SK-N-SH (cell line): Measurements from ENCODE around the gene ADPGK. TPM values are rescaled to one million over a fixed set of nuclear protein-coding genes. Genes with fewer than 3 reads are reported as not detected.

Experiments
- CTCF ChIA-PET: fragments of 300-600, 350-600 bp; formaldehyde crosslinking; extraction: SDS; loops from one replicate; lab custom pipeline; 2021; lab: Yijun Ruan, JAX
- POLR2A ChIA-PET: fragments of 350-600 bp; sonication (Branson Sonifier 250); formaldehyde crosslinking; extraction: SDS; loops from one replicate; lab custom pipeline; 2020; ENCODE audit warnings: antibody characterized with exemption, inconsistent platforms; lab: Yijun Ruan, JAX
- DNase-seq: peaks from one replicate; pipeline ENCODE4 v3.0.0; 2012
- H2AFZ ChIP-seq: fragments of 200-600 bp; sonication (generic); 2 replicates; pipeline ENCODE4 v1.8.1; 2016; ENCODE audit warnings: antibody characterized with exemption, mild to moderate bottlenecking, low read depth
- H3F3A ChIP-seq: fragments of 200-600 bp; sonication (generic); replicated peaks from 2 replicates; pipeline ENCODE3; 2016; ENCODE audit warnings: antibody characterized with exemption, mild to moderate bottlenecking; ENCODE audit not compliant: insufficient read depth
- H3K27ac ChIP-seq, 2 experiments: fragments of 200-500 bp in 1 of 2; fragments of 200-600 bp in 1 of 2; sonication (Bioruptor generic) in 1 of 2; sonication (generic), shearing (Covaris generic) in 1 of 2; 2 replicates each; pipeline versions ENCODE4 v1.5.1 to v1.6.1; 2014 to 2016; ENCODE audit warnings: low read depth in 2 of 2, inconsistent platforms in 1 of 2, low read length in 1 of 2, mild to moderate bottlenecking in 1 of 2, mixed read lengths in 1 of 2
- H3K27me3 ChIP-seq: fragments of 200-600 bp; sonication (generic), shearing (Covaris generic); 2 replicates; pipeline ENCODE4 v1.6.1; 2016; ENCODE audit warnings: mixed run types; ENCODE audit not compliant: insufficient read depth
- H3K36me3 ChIP-seq, 2 experiments: fragments of 200-500 bp in 1 of 2; fragments of 200-600 bp in 1 of 2; sonication (Bioruptor generic) in 1 of 2; sonication (generic) in 1 of 2; replicated peaks in 1 of 2; 2 replicates each; pipeline versions ENCODE3 to v1.5.1; 2014 to 2016; ENCODE audit warnings: low read length in 1 of 2, mild to moderate bottlenecking in 1 of 2; ENCODE audit not compliant: insufficient read depth in 2 of 2, control insufficient read depth in 1 of 2
- H3K4me1 ChIP-seq, 2 experiments: fragments of 200-500 bp in 1 of 2; fragments of 200-600 bp in 1 of 2; sonication (Bioruptor generic) in 1 of 2; sonication (generic), shearing (Covaris generic) in 1 of 2; 2 replicates each; pipeline versions ENCODE4 v1.5.1 to v1.6.1; 2014 to 2016; ENCODE audit warnings: low read depth in 1 of 2, low read length in 1 of 2, mixed run types in 1 of 2; ENCODE audit not compliant: insufficient read depth in 2 of 2, control insufficient read depth in 1 of 2
- H3K4me2 ChIP-seq: fragments of 200-600 bp; sonication (generic), shearing (Covaris generic); 2 replicates; pipeline ENCODE4 v1.6.1; 2017; ENCODE audit warnings: mixed run types
- H3K4me3 ChIP-seq, 2 experiments: fragments of 200-500 bp in 1 of 2; fragments of 200-600 bp in 1 of 2; sonication (Bioruptor generic) in 1 of 2; sonication (generic), shearing (Covaris generic) in 1 of 2; 2 replicates each; pipeline versions ENCODE4 v1.5.1 to v1.8.1; 2014 to 2016; ENCODE audit warnings: low read depth in 2 of 2, inconsistent platforms in 1 of 2, low read length in 1 of 2, mild to moderate bottlenecking in 1 of 2, mixed read lengths in 1 of 2, moderate library complexity in 1 of 2
- H3K79me2 ChIP-seq: fragments of 200-600 bp; sonication (generic); 2 replicates; pipeline ENCODE4 v1.8.1; 2017; ENCODE audit warnings: mild to moderate bottlenecking; ENCODE audit not compliant: insufficient read depth
- H3K9ac ChIP-seq: fragments of 200-600 bp; sonication (generic); 2 replicates; pipeline ENCODE4 v1.6.1; 2017; ENCODE audit warnings: mixed run types
- H3K9me2 ChIP-seq: fragments of 200-600 bp; sonication (generic); 2 replicates; pipeline ENCODE4 v1.6.1; 2017; ENCODE audit warnings: mixed run types
- H3K9me3 ChIP-seq: fragments of 200-600 bp; sonication (generic); 2 replicates; pipeline ENCODE4 v1.6.1; 2017; ENCODE audit warnings: mixed run types, mild to moderate bottlenecking, moderate library complexity
- H4K20me1 ChIP-seq: fragments of 200-600 bp; sonication (generic); 2 replicates; pipeline ENCODE4 v1.6.1; 2017; ENCODE audit warnings: mild to moderate bottlenecking, mixed run types; ENCODE audit not compliant: insufficient read depth
- CHD2 ChIP-seq: fragments of 150-350 bp; IDR thresholded peaks from 2 replicates; pipeline ENCODE4 v1.6.1; 2018; ENCODE audit warnings: low read length; ENCODE audit not compliant: partially characterized antibody
- ELF1 ChIP-seq: IDR thresholded peaks from 2 replicates; pipeline ENCODE4 v1.4.0; 2012
- EP300 ChIP-seq, 2 experiments: IDR thresholded peaks; 2 replicates each; pipeline versions ENCODE4 v1.4.0 to v1.6.1; 2012; ENCODE audit warnings: borderline replicate concordance in 1 of 2, low read depth in 1 of 2, low read length in 1 of 2
- EZH2phosphoT487 ChIP-seq: fragments of 200-600 bp; sonication (generic); IDR thresholded peaks from 2 replicates; pipeline ENCODE4 v1.6.1; 2017; ENCODE audit warnings: low read depth, mixed run types, mild to moderate bottlenecking, antibody characterized with exemption, moderate library complexity, borderline replicate concordance
- FOSL2 ChIP-seq: IDR thresholded peaks from 2 replicates; pipeline ENCODE4 v1.4.0; 2012; ENCODE audit warnings: low read depth, mild to moderate bottlenecking, moderate library complexity, borderline replicate concordance
- FOXJ3 ChIP-seq: sonication (generic); formaldehyde crosslinking; IDR thresholded peaks from 2 replicates; pipeline ENCODE4 v1.5.1; 2020; ENCODE audit warnings: mild to moderate bottlenecking, missing genetic modification reagents
- GABPA ChIP-seq: IDR thresholded peaks from 2 replicates; pipeline ENCODE4 v1.4.0; 2012; ENCODE audit warnings: low read depth, mild to moderate bottlenecking
- GATA2 ChIP-seq: sonication (generic); formaldehyde crosslinking; IDR thresholded peaks from 2 replicates; pipeline ENCODE4 v1.5.0; 2020; ENCODE audit warnings: mild to moderate bottlenecking, missing genetic modification reagents
- JUND ChIP-seq: IDR thresholded peaks from 2 replicates; pipeline ENCODE4 v1.4.0; 2012
- MEF2A ChIP-seq: IDR thresholded peaks from 2 replicates; pipeline ENCODE4 v1.4.0; 2012; ENCODE audit warnings: low read depth, borderline replicate concordance
- MXI1 ChIP-seq: IDR thresholded peaks from 2 replicates; pipeline ENCODE4 v1.6.1; 2012; ENCODE audit warnings: mild to moderate bottlenecking, low read depth, low read length, improper control_type of control experiment
- NFIC ChIP-seq: IDR thresholded peaks from 2 replicates; pipeline ENCODE4 v1.4.0; 2012; ENCODE audit warnings: borderline replicate concordance
- NRF1 ChIP-seq: IDR thresholded peaks from 2 replicates; pipeline ENCODE4 v1.6.1; 2012; ENCODE audit warnings: low read depth, mild to moderate bottlenecking, low read length
- POLR2AphosphoS5 ChIP-seq: IDR thresholded peaks from 2 replicates; pipeline ENCODE4 v1.6.1; 2012; ENCODE audit warnings: low read depth, low read length
- RCOR1 ChIP-seq: fragments of 150-350 bp; IDR thresholded peaks from 2 replicates; pipeline ENCODE4 v1.6.1; 2017; ENCODE audit warnings: antibody characterized with exemption, low read length
- RFX5 ChIP-seq: IDR thresholded peaks from 2 replicates; pipeline ENCODE4 v1.6.1; 2012; ENCODE audit warnings: mild to moderate bottlenecking, improper control_type of control experiment, low read length
- SIN3A ChIP-seq: IDR thresholded peaks from 2 replicates; pipeline ENCODE4 v1.6.1; 2012; ENCODE audit warnings: low read depth, mild to moderate bottlenecking, low read length, moderate library complexity, borderline replicate concordance
- SMC3 ChIP-seq: IDR thresholded peaks from 2 replicates; pipeline ENCODE4 v1.6.1; 2012; ENCODE audit warnings: low read depth, low read length, improper control_type of control experiment
- TAF1 ChIP-seq: IDR thresholded peaks from 2 replicates; pipeline ENCODE4 v1.6.1; 2012; ENCODE audit warnings: low read depth, mild to moderate bottlenecking, low read length, moderate library complexity, borderline replicate concordance
- TCF12 ChIP-seq: IDR thresholded peaks from 2 replicates; pipeline ENCODE4 v1.4.0; 2012
- WGBS: methylation state at CpG from one replicate; pipeline ENCODE4 v1.1.6; 2017; ENCODE audit warnings: low lambda C conversion rate; 5-methylcytosine and 5-hydroxymethylcytosine counted together
- polyA plus RNA-seq, 3 experiments: library from polyadenylated mRNA; depleted of rRNA; stranded (reverse); fragments of >200 nt; gene quantifications; 2 replicates each; pipeline ENCODE4 v1.2.3, GENCODE V29; 2012
- TF ChIP-seq, protein P1 (sequence below): IDR thresholded peaks from 2 replicates; pipeline ENCODE4 v1.4.0; 2012; ENCODE audit warnings: low read depth, borderline replicate concordance
- TF ChIP-seq, protein P2 (sequence below): IDR thresholded peaks from 2 replicates; pipeline ENCODE4; 2012
- TF ChIP-seq, protein P3 (sequence below): IDR thresholded peaks from 2 replicates; pipeline ENCODE4 v1.4.0; 2012; ENCODE audit warnings: low read depth
- TF ChIP-seq, protein P4 (sequence below): IDR thresholded peaks from 2 replicates; pipeline ENCODE4 v1.4.0; 2012; ENCODE audit warnings: low read depth, borderline replicate concordance
- TF ChIP-seq, protein P5 (sequence below): IDR thresholded peaks from 2 replicates; pipeline ENCODE4 v1.6.1; 2012; ENCODE audit warnings: mild to moderate bottlenecking, low read depth, low read length, moderate library complexity
- TF ChIP-seq, protein P6 (sequence below): fragments of 150-350 bp; IDR thresholded peaks from 2 replicates; pipeline ENCODE4 v1.6.1; 2016; ENCODE audit warnings: mild to moderate bottlenecking, low read depth, low read length

Gene ADPGK
- polyA plus RNA-seq, 1 of the 3 experiments (the other 2 are of a cell fraction), result 57.3 TPM

DNA sequence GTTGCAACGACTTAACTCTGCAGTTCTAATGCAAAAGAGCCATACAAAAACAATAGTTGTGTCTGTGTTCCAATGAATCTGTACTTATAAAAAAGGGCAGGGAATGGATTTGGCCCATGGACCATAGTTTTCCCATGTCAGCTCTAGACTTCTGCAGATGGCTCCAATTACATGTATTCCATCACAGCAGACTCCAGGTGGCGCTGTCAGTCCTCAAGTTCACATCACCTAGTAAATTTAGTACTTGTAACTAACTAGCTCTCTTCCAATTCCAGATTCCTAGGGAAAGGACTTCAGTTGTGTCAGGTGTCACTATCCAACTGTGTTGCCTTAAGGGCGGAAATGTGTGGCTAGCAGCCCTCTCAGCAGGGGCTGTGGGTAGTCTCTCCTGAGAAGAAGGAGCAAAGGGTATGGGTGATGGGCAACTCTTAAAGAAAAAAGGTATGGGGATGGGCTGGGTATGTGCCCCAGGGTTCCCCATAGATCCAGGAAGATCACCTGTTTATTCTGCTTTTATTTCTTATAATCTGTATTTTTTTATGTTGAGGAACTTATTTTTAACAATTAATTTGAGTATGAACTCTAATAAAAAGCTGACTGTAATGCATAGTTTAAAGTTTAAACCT is 61.4 kb downstream of the ADPGK start:
- no peak overlapping the region for H3K9ac ChIP-seq
- H3K4me2 ChIP-seq, result no peak overlapping the region
- H3K9me3 ChIP-seq, result no peaks in the 10 kb centered on the region
- H2AFZ ChIP-seq, result no peak overlapping the region
- POLR2A ChIA-PET, result interaction anchor here (0.6 kb wide), 1 partner anchor 550 kb away, joined by 4 read pairs; no protein-coding TSS in a partner anchor
- no peaks in the 10 kb centered on the region for H3K27me3 ChIP-seq
- H4K20me1 ChIP-seq, result no peaks in the 10 kb centered on the region
- no peaks in the 10 kb centered on the region for H3K9me2 ChIP-seq
- H3K4me3 ChIP-seq, result no peak overlapping the region; a peak in 1 of 4 replicates
- peaks cover 4 to 25% of the 10 kb centered on the region in 2 experiments for H3K36me3 ChIP-seq
- peak; percentile 54 for DNase-seq
- 13% methylated on average over 3 of the region's 3 CpGs for WGBS
- no peaks in the 10 kb centered on the region; the same call in 1 of the 2 replicates for H3K79me2 ChIP-seq
- H3K27ac ChIP-seq, result no peak overlapping the region
- CTCF ChIA-PET, result interaction anchor here (0.7 to 4.2 kb wide), 43 partner anchors 11 to 554 kb away, joined by 3 to 72 read pairs (median 4); partner anchors contain the start of genes BBS4 and HIGD2B
- H3K4me1 ChIP-seq, result no peaks in the 10 kb centered on the region
- H3F3A ChIP-seq, result no peaks in the 10 kb centered on the region
- TF ChIP-seq GATA2 (no peak), TAF1 (no peak), EZH2phosphoT487 (no peak), MEF2A (no peak), RFX5 (no peak), POLR2AphosphoS5 (no peak), NFIC (no peak), SMC3 (peak; percentile 56), FOXJ3 (CRISPR knock-in tag) (no peak), GABPA (no peak), EP300 (IDR thresholded peaks at IDR 0.05; ENCODE audit: borderline replicate concordance in 1 of 2, low read depth in 1 of 2, low read length in 1 of 2) (no peak), FOSL2 (no peak), ELF1 (no peak), RCOR1 (no peak), SIN3A (no peak), CHD2 (peak; percentile 8), TCF12 (peak; percentile 26; the same call in 1 of the 2 replicates), JUND (no peak), MXI1 (no peak), NRF1 (no peak)
- TF ChIP-seq, protein P1, sequence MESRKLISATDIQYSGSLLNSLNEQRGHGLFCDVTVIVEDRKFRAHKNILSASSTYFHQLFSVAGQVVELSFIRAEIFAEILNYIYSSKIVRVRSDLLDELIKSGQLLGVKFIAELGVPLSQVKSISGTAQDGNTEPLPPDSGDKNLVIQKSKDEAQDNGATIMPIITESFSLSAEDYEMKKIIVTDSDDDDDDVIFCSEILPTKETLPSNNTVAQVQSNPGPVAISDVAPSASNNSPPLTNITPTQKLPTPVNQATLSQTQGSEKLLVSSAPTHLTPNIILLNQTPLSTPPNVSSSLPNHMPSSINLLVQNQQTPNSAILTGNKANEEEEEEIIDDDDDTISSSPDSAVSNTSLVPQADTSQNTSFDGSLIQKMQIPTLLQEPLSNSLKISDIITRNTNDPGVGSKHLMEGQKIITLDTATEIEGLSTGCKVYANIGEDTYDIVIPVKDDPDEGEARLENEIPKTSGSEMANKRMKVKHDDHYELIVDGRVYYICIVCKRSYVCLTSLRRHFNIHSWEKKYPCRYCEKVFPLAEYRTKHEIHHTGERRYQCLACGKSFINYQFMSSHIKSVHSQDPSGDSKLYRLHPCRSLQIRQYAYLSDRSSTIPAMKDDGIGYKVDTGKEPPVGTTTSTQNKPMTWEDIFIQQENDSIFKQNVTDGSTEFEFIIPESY, result no peak
- TF ChIP-seq, protein P2, sequence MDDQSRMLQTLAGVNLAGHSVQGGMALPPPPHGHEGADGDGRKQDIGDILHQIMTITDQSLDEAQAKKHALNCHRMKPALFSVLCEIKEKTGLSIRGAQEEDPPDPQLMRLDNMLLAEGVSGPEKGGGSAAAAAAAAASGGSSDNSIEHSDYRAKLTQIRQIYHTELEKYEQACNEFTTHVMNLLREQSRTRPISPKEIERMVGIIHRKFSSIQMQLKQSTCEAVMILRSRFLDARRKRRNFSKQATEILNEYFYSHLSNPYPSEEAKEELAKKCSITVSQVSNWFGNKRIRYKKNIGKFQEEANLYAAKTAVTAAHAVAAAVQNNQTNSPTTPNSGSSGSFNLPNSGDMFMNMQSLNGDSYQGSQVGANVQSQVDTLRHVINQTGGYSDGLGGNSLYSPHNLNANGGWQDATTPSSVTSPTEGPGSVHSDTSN, result no peak
- TF ChIP-seq, protein P3, sequence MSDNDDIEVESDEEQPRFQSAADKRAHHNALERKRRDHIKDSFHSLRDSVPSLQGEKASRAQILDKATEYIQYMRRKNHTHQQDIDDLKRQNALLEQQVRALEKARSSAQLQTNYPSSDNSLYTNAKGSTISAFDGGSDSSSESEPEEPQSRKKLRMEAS, result no peak
- TF ChIP-seq, protein P4, sequence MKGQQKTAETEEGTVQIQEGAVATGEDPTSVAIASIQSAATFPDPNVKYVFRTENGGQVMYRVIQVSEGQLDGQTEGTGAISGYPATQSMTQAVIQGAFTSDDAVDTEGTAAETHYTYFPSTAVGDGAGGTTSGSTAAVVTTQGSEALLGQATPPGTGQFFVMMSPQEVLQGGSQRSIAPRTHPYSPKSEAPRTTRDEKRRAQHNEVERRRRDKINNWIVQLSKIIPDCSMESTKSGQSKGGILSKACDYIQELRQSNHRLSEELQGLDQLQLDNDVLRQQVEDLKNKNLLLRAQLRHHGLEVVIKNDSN, result no peak
- TF ChIP-seq, protein P5, sequence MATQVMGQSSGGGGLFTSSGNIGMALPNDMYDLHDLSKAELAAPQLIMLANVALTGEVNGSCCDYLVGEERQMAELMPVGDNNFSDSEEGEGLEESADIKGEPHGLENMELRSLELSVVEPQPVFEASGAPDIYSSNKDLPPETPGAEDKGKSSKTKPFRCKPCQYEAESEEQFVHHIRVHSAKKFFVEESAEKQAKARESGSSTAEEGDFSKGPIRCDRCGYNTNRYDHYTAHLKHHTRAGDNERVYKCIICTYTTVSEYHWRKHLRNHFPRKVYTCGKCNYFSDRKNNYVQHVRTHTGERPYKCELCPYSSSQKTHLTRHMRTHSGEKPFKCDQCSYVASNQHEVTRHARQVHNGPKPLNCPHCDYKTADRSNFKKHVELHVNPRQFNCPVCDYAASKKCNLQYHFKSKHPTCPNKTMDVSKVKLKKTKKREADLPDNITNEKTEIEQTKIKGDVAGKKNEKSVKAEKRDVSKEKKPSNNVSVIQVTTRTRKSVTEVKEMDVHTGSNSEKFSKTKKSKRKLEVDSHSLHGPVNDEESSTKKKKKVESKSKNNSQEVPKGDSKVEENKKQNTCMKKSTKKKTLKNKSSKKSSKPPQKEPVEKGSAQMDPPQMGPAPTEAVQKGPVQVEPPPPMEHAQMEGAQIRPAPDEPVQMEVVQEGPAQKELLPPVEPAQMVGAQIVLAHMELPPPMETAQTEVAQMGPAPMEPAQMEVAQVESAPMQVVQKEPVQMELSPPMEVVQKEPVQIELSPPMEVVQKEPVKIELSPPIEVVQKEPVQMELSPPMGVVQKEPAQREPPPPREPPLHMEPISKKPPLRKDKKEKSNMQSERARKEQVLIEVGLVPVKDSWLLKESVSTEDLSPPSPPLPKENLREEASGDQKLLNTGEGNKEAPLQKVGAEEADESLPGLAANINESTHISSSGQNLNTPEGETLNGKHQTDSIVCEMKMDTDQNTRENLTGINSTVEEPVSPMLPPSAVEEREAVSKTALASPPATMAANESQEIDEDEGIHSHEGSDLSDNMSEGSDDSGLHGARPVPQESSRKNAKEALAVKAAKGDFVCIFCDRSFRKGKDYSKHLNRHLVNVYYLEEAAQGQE, result no peak
- TF ChIP-seq, protein P6, sequence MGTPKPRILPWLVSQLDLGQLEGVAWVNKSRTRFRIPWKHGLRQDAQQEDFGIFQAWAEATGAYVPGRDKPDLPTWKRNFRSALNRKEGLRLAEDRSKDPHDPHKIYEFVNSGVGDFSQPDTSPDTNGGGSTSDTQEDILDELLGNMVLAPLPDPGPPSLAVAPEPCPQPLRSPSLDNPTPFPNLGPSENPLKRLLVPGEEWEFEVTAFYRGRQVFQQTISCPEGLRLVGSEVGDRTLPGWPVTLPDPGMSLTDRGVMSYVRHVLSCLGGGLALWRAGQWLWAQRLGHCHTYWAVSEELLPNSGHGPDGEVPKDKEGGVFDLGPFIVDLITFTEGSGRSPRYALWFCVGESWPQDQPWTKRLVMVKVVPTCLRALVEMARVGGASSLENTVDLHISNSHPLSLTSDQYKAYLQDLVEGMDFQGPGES, result no peak
